Measurements from ENCODE around the gene TMEM91. TPM values are rescaled to one million over a fixed set of nuclear protein-coding genes. Genes with fewer than 3 reads are reported as not detected.

The TMEM91 gene
- polyA plus RNA-seq, 1 of the 3 experiments (the other 2 are of a cell fraction) = 5.7 TPM

GRCh38 chr19:41422955-41423354 is 46.6 kb downstream of the TMEM91 start:
- TF ChIP-seq EZH2phosphoT487 (IDR thresholded peaks at IDR 0.05; ENCODE audit: borderline replicate concordance, low read depth) = no peak
- no peak for TF ChIP-seq JUND (IDR thresholded peaks at IDR 0.05)
- TF ChIP-seq YY1 (IDR thresholded peaks at IDR 0.05; ENCODE audit: low read depth) = no peak
- TF ChIP-seq CHD2 (IDR thresholded peaks at IDR 0.05; ENCODE audit: low read length, partially characterized antibody) = no peak
- TF ChIP-seq ZBTB33 (IDR thresholded peaks at IDR 0.05; ENCODE audit: borderline replicate concordance, low read depth) = no peak
- no peak for TF ChIP-seq USF2 (IDR thresholded peaks at IDR 0.05; ENCODE audit: borderline replicate concordance, low read depth, low read length)
- TF ChIP-seq NRF1 (IDR thresholded peaks at IDR 0.05; ENCODE audit: low read depth, low read length) = no peak
- TF ChIP-seq RFX5 (IDR thresholded peaks at IDR 0.05; ENCODE audit: low read length) = no peak
- no peak for TF ChIP-seq POLR2AphosphoS5 (IDR thresholded peaks at IDR 0.05; ENCODE audit: low read depth, low read length)
- no peak for TF ChIP-seq MEF2A (IDR thresholded peaks at IDR 0.05; ENCODE audit: borderline replicate concordance, low read depth)
- TF ChIP-seq SIN3A (IDR thresholded peaks at IDR 0.05; ENCODE audit: borderline replicate concordance, low read depth, low read length) = no peak
- no peak for TF ChIP-seq CTCF (IDR thresholded peaks at IDR 0.05)
- TF ChIP-seq MXI1 (IDR thresholded peaks at IDR 0.05; ENCODE audit: low read depth, low read length) = no peak
- no peak for TF ChIP-seq RCOR1 (IDR thresholded peaks at IDR 0.05; ENCODE audit: low read length)
- no peak for TF ChIP-seq GABPA (IDR thresholded peaks at IDR 0.05; ENCODE audit: low read depth)
- no peak for TF ChIP-seq NFIC (IDR thresholded peaks at IDR 0.05; ENCODE audit: borderline replicate concordance)
- no peak for TF ChIP-seq RAD21 (IDR thresholded peaks at IDR 0.05; ENCODE audit: low read length)
- TF ChIP-seq EP300 (IDR thresholded peaks at IDR 0.05; ENCODE audit: borderline replicate concordance in 1 of 2, low read depth in 1 of 2, low read length in 1 of 2) = no peak
- no peak for TF ChIP-seq ELF1 (IDR thresholded peaks at IDR 0.05)
- no peaks in the 10 kb centered on the region for H3K9me2 ChIP-seq
- CTCF ChIA-PET = no interaction called here
- no peak overlapping the region for H3K27ac ChIP-seq (ENCODE audit: low read depth in 2 of 2, low read length in 1 of 2)
- H2AFZ ChIP-seq (ENCODE audit: low read depth) = no peak overlapping the region
- no peak overlapping the region for H3K4me3 ChIP-seq (ENCODE audit: low read depth in 2 of 2, low read length in 1 of 2)
- H3K9me3 ChIP-seq = no peaks in the 10 kb centered on the region
- no peaks in the 10 kb centered on the region for H3F3A ChIP-seq (replicated peaks; ENCODE audit: insufficient read depth)
- DNase-seq = no peak
- H3K79me2 ChIP-seq (ENCODE audit: insufficient read depth) = no peaks in the 10 kb centered on the region
- no peaks in the 10 kb centered on the region for H3K27me3 ChIP-seq (ENCODE audit: insufficient read depth)
- H3K9ac ChIP-seq = no peak overlapping the region
- POLR2A ChIA-PET = no interaction called here
- no peaks in the 10 kb centered on the region for H4K20me1 ChIP-seq (ENCODE audit: insufficient read depth)
- WGBS (ENCODE audit: low lambda C conversion rate) = 90% methylated on average over 12 of the region's 12 CpGs
- H3K36me3 ChIP-seq (replicated peaks in 1 of 2; ENCODE audit: control insufficient read depth in 1 of 2, insufficient read depth in 2 of 2, low read length in 1 of 2) = peaks cover 3 to 28% of the 10 kb centered on the region in 2 experiments
- H3K4me2 ChIP-seq = no peak overlapping the region
- peaks cover 0 to 2% of the 10 kb centered on the region in 2 experiments; a peak in 1 of 4 replicates for H3K4me1 ChIP-seq (ENCODE audit: control insufficient read depth in 1 of 2, insufficient read depth in 2 of 2, low read depth in 1 of 2, low read length in 1 of 2)

All from SK-N-SH (cell line).